Large intestine (tissue), 12 donors: ENCODE results near the gene NPM1. TPM values are rescaled to one million over a fixed set of nuclear protein-coding genes. Genes with fewer than 3 reads are reported as not detected.
A peak's percentile ranks its signal among the peaks of the same experiment; 100 is the strongest.

Experiments
- DNase-seq, 2 donors: peaks; one replicate each; pipeline versions ENCODE4 v3.0.0 to v3.0.0-alpha.2; 2013
- H3K27ac ChIP-seq: one replicate; pipeline ENCODE4 v1.5.1; 2013; ENCODE audit warnings: low read length
- H3K27me3 ChIP-seq: 2 replicates; pipeline ENCODE4 v1.6.1; 2013; ENCODE audit warnings: low read length; ENCODE audit not compliant: control insufficient read depth, insufficient read depth
- H3K36me3 ChIP-seq: 2 replicates; pipeline ENCODE4 v1.6.1; 2013; ENCODE audit warnings: low read length; ENCODE audit not compliant: control insufficient read depth, insufficient read depth
- H3K4me1 ChIP-seq: one replicate; pipeline ENCODE4 v1.6.1; 2013; ENCODE audit warnings: low read length; ENCODE audit not compliant: control insufficient read depth, insufficient read depth
- H3K4me3 ChIP-seq: one replicate; pipeline ENCODE4 v1.5.1; 2013; ENCODE audit warnings: low read length
- H3K9me3 ChIP-seq: one replicate; pipeline ENCODE4 v1.6.1; 2013; ENCODE audit warnings: mild to moderate bottlenecking, low read depth, low read length, moderate library complexity; ENCODE audit not compliant: control insufficient read depth
- WGBS: methylation state at CpG from one replicate; pipeline ENCODE4 v1.1.5; 2013; ENCODE audit warnings: low lambda C conversion rate; ENCODE audit not compliant: insufficient coverage; 5-methylcytosine and 5-hydroxymethylcytosine counted together
- long read RNA-seq, 11 donors: transcript quantifications; one replicate each; lab custom pipeline, GENCODE V29; 2026
- polyA plus RNA-seq: library from polyadenylated mRNA; unstranded; fragments of 120-200 nt; gene quantifications from one replicate; pipeline ENCODE4 v1.2.1, GENCODE V29; 2013

The NPM1 gene
- polyA plus RNA-seq: 2,359 TPM
- long read RNA-seq, donor 1, transcript NPM1-205 (5 exons, 670 nt): minor isoform, 17 of 443 reads
- long read RNA-seq, donor 1, transcript NPM1-201 (11 exons, 1,758 nt): major isoform, 294 of 443 reads
- long read RNA-seq, donor 1, transcript NPM1-203 (10 exons, 1,598 nt): minor isoform, 27 of 443 reads
- long read RNA-seq, donor 1, transcript NPM1-202 (10 exons, 1,237 nt): minor isoform, 5 of 443 reads
- long read RNA-seq, donor 1, partial matches to known transcripts: 78 of 443 reads
- long read RNA-seq, donor 1, other reads (novel, unspliced or antisense): 18 of 443 reads
- long read RNA-seq, donor 2, transcript NPM1-202 (10 exons, 1,237 nt): minor isoform, 11 of 905 reads
- long read RNA-seq, donor 2, transcript NPM1-203 (10 exons, 1,598 nt): minor isoform, 80 of 905 reads
- long read RNA-seq, donor 2, transcript NPM1-205 (5 exons, 670 nt): minor isoform, 40 of 905 reads
- long read RNA-seq, donor 2, transcript NPM1-201 (11 exons, 1,758 nt): major isoform, 498 of 905 reads
- long read RNA-seq, donor 2, partial matches to known transcripts: 230 of 905 reads
- long read RNA-seq, donor 2, other reads (novel, unspliced or antisense): 31 of 905 reads
- long read RNA-seq, donor 3, transcript NPM1-201 (11 exons, 1,758 nt): major isoform, 614 of 1,199 reads
- long read RNA-seq, donor 3, transcript NPM1-205 (5 exons, 670 nt): minor isoform, 33 of 1,199 reads
- long read RNA-seq, donor 3, transcript NPM1-203 (10 exons, 1,598 nt): minor isoform, 85 of 1,199 reads
- long read RNA-seq, donor 3, transcript NPM1-202 (10 exons, 1,237 nt): minor isoform, 18 of 1,199 reads
- long read RNA-seq, donor 3, partial matches to known transcripts: 374 of 1,199 reads
- long read RNA-seq, donor 3, other reads (novel, unspliced or antisense): 58 of 1,199 reads
- long read RNA-seq, donor 4, transcript NPM1-201 (11 exons, 1,758 nt): major isoform, 56 of 81 reads
- long read RNA-seq, donor 4, transcript NPM1-205 (5 exons, 670 nt): minor isoform, 6 of 81 reads
- long read RNA-seq, donor 4, transcript NPM1-203 (10 exons, 1,598 nt): minor isoform, 7 of 81 reads
- long read RNA-seq, donor 4, partial matches to known transcripts: 10 of 81 reads
- long read RNA-seq, donor 4, other reads (novel, unspliced or antisense): 0 of 81 reads
- long read RNA-seq, donor 5, transcript NPM1-203 (10 exons, 1,598 nt): minor isoform, 18 of 357 reads
- long read RNA-seq, donor 5, transcript NPM1-201 (11 exons, 1,758 nt): major isoform, 268 of 357 reads
- long read RNA-seq, donor 5, transcript NPM1-205 (5 exons, 670 nt): minor isoform, 5 of 357 reads
- long read RNA-seq, donor 5, transcript NPM1-202 (10 exons, 1,237 nt): minor isoform, 5 of 357 reads
- long read RNA-seq, donor 5, partial matches to known transcripts: 51 of 357 reads
- long read RNA-seq, donor 5, other reads (novel, unspliced or antisense): 7 of 357 reads
- long read RNA-seq, donor 6, transcript NPM1-201 (11 exons, 1,758 nt): major isoform, 404 of 821 reads
- long read RNA-seq, donor 6, transcript NPM1-203 (10 exons, 1,598 nt): minor isoform, 63 of 821 reads
- long read RNA-seq, donor 6, transcript NPM1-202 (10 exons, 1,237 nt): minor isoform, 9 of 821 reads
- long read RNA-seq, donor 6, transcript NPM1-205 (5 exons, 670 nt): minor isoform, 35 of 821 reads
- long read RNA-seq, donor 6, partial matches to known transcripts: 267 of 821 reads
- long read RNA-seq, donor 6, other reads (novel, unspliced or antisense): 34 of 821 reads
- long read RNA-seq, donor 7, transcript NPM1-205 (5 exons, 670 nt): minor isoform, 17 of 353 reads
- long read RNA-seq, donor 7, transcript NPM1-203 (10 exons, 1,598 nt): minor isoform, 18 of 353 reads
- long read RNA-seq, donor 7, transcript NPM1-201 (11 exons, 1,758 nt): major isoform, 202 of 353 reads
- long read RNA-seq, donor 7, partial matches to known transcripts: 97 of 353 reads
- long read RNA-seq, donor 7, other reads (novel, unspliced or antisense): 10 of 353 reads
- long read RNA-seq, donor 8, transcript NPM1-201 (11 exons, 1,758 nt): major isoform, 631 of 1,155 reads
- long read RNA-seq, donor 8, transcript NPM1-203 (10 exons, 1,598 nt): minor isoform, 65 of 1,155 reads
- long read RNA-seq, donor 8, transcript NPM1-212 (2 exons, 640 nt): minor isoform, 11 of 1,155 reads
- long read RNA-seq, donor 8, transcript NPM1-205 (5 exons, 670 nt): minor isoform, 16 of 1,155 reads
- long read RNA-seq, donor 8, partial matches to known transcripts: 360 of 1,155 reads
- long read RNA-seq, donor 8, other reads (novel, unspliced or antisense): 58 of 1,155 reads
- long read RNA-seq, donor 9, transcript NPM1-212 (2 exons, 640 nt): minor isoform, 11 of 1,034 reads
- long read RNA-seq, donor 9, transcript NPM1-201 (11 exons, 1,758 nt): major isoform, 495 of 1,034 reads
- long read RNA-seq, donor 9, transcript NPM1-203 (10 exons, 1,598 nt): minor isoform, 55 of 1,034 reads
- long read RNA-seq, donor 9, transcript NPM1-205 (5 exons, 670 nt): minor isoform, 32 of 1,034 reads
- long read RNA-seq, donor 9, partial matches to known transcripts: 375 of 1,034 reads
- long read RNA-seq, donor 9, other reads (novel, unspliced or antisense): 54 of 1,034 reads
- long read RNA-seq, donor 10, transcript NPM1-201 (11 exons, 1,758 nt): major isoform, 594 of 1,046 reads
- long read RNA-seq, donor 10, transcript NPM1-202 (10 exons, 1,237 nt): minor isoform, 14 of 1,046 reads
- long read RNA-seq, donor 10, transcript NPM1-205 (5 exons, 670 nt): minor isoform, 47 of 1,046 reads
- long read RNA-seq, donor 10, transcript NPM1-203 (10 exons, 1,598 nt): minor isoform, 51 of 1,046 reads
- long read RNA-seq, donor 10, partial matches to known transcripts: 274 of 1,046 reads
- long read RNA-seq, donor 10, other reads (novel, unspliced or antisense): 61 of 1,046 reads
- long read RNA-seq, donor 11, transcript NPM1-203 (10 exons, 1,598 nt): minor isoform, 37 of 595 reads
- long read RNA-seq, donor 11, transcript NPM1-201 (11 exons, 1,758 nt): major isoform, 342 of 595 reads
- long read RNA-seq, donor 11, transcript NPM1-205 (5 exons, 670 nt): minor isoform, 22 of 595 reads
- long read RNA-seq, donor 11, partial matches to known transcripts: 148 of 595 reads
- long read RNA-seq, donor 11, other reads (novel, unspliced or antisense): 36 of 595 reads

- H3K36me3 ChIP-seq: peaks cover 12% of the 10 kb centered on the region
- peak within 1 kb of the TSS; percentile 84 for H3K27ac ChIP-seq
- peaks cover 2% of the 10 kb centered on the region for H3K9me3 ChIP-seq
- no peaks in the 10 kb centered on the region for H3K27me3 ChIP-seq
- no peaks in the 10 kb centered on the region for H3K4me1 ChIP-seq
- H3K4me3 ChIP-seq: peak within 1 kb of the TSS; percentile 72
- DNase-seq: peak; percentile 100
- WGBS: no CpG with 5 or more reads among the region's 56 CpGs
Observed at GRCh38 chr5:171387345-171387969, at the start of gene NPM1. Gene NPM1, plus strand, starts transcription at chr5:171387849. Its CDS starts 100 bp downstream, at chr5:171387949.

GRCh38 chr5:171340042-171340441, 47.6 kb upstream of the NPM1 start:
- H3K9me3 ChIP-seq: no peaks in the 10 kb centered on the region
- H3K4me3 ChIP-seq: no peak overlapping the region
- no peaks in the 10 kb centered on the region for H3K36me3 ChIP-seq
- H3K27me3 ChIP-seq: peaks cover 21% of the 10 kb centered on the region
- H3K4me1 ChIP-seq: no peaks in the 10 kb centered on the region
- DNase-seq: no peak
- no peak overlapping the region for H3K27ac ChIP-seq

GRCh38 chr5:171340491-171340890, 47.2 kb upstream of the NPM1 start:
- DNase-seq: no peak
- no peaks in the 10 kb centered on the region for H3K4me1 ChIP-seq
- no peaks in the 10 kb centered on the region for H3K36me3 ChIP-seq
- WGBS: 0% methylated on average over 1 of the region's 6 CpGs
- H3K27ac ChIP-seq: no peak overlapping the region
- no peaks in the 10 kb centered on the region for H3K9me3 ChIP-seq
- no peak overlapping the region for H3K4me3 ChIP-seq
- H3K27me3 ChIP-seq: peaks cover 18% of the 10 kb centered on the region

- DNase-seq: peak; percentile 22 to 47
- WGBS: no CpG with 5 or more reads among the region's 17 CpGs
Observed at GRCh38 chr5:171342362-171343111, 45.1 kb upstream of the NPM1 start.

GRCh38 chr5:171344936-171345608, 42.6 kb upstream of the NPM1 start:
- H3K4me1 ChIP-seq: no peaks in the 10 kb centered on the region
- H3K9me3 ChIP-seq: no peaks in the 10 kb centered on the region
- no peak overlapping the region for H3K4me3 ChIP-seq
- no peaks in the 10 kb centered on the region for H3K36me3 ChIP-seq
- WGBS: 90% methylated on average over 4 of the region's 19 CpGs
- no peaks in the 10 kb centered on the region for H3K27me3 ChIP-seq
- H3K27ac ChIP-seq: no peak overlapping the region
- DNase-seq: no peak

More at GRCh38 chr5:171342362-171343111, 45.1 kb upstream of the NPM1 start:
- Histone ChIP-seq H3K36me3 (no peaks in the 10 kb centered on the region), H3K9me3 (no peaks in the 10 kb centered on the region), H3K4me1 (no peaks in the 10 kb centered on the region), H3K27me3 (peaks cover 4% of the 10 kb centered on the region), H3K27ac (no peak overlapping the region), H3K4me3 (no peak overlapping the region)

GRCh38 chr5:171351536-171352073, 36.0 kb upstream of the NPM1 start:
- no CpG with 5 or more reads among the region's 7 CpGs for WGBS
- Histone ChIP-seq H3K27me3 (no peaks in the 10 kb centered on the region), H3K4me1 (no peaks in the 10 kb centered on the region), H3K36me3 (no peaks in the 10 kb centered on the region), H3K27ac (no peak overlapping the region), H3K9me3 (no peaks in the 10 kb centered on the region), H3K4me3 (no peak overlapping the region)
- DNase-seq: no peak

GRCh38 chr5:171355302-171355724, 32.3 kb upstream of the NPM1 start:
- Histone ChIP-seq H3K27me3 (no peaks in the 10 kb centered on the region), H3K9me3 (no peaks in the 10 kb centered on the region), H3K36me3 (no peaks in the 10 kb centered on the region), H3K4me1 (no peaks in the 10 kb centered on the region), H3K27ac (no peak overlapping the region), H3K4me3 (no peak overlapping the region)
- no CpG with 5 or more reads among the region's 5 CpGs for WGBS
- DNase-seq: no peak
